Loucy (cell line): Measurements from ENCODE around the gene HUWE1.
"Not testable (repeated sequence)": the region's sequence is repeated elsewhere in the genome, so short reads cannot be mapped to it uniquely, and the experiment has no call there.

Experiments
- H2AFZ ChIP-seq: fragments of 200-600 bp; sonication (generic); 2 replicates; pipeline ENCODE4 v1.6.0; 2016; ENCODE audit warnings: antibody characterized with exemption, mild to moderate bottlenecking, low read length, moderate library complexity
- H3F3A ChIP-seq: fragments of 200-600 bp; 2 replicates; pipeline ENCODE4 v1.6.0; 2016; ENCODE audit warnings: antibody characterized with exemption, low read depth, mild to moderate bottlenecking
- H3K27me3 ChIP-seq: fragments of 200-600 bp; sonication (generic); 2 replicates; pipeline ENCODE4 v1.6.1; 2014; ENCODE audit warnings: low read length, mild to moderate bottlenecking; ENCODE audit not compliant: insufficient read depth, poor library complexity, severe bottlenecking
- H3K36me3 ChIP-seq: fragments of 200-600 bp; sonication (generic); 2 replicates; pipeline ENCODE4 v1.6.1; 2016; ENCODE audit warnings: low read length; ENCODE audit not compliant: insufficient read depth
- H3K4me1 ChIP-seq: fragments of 200-600 bp; sonication (generic); 2 replicates; pipeline ENCODE4 v1.5.1; 2014; ENCODE audit warnings: low read length, mild to moderate bottlenecking; ENCODE audit not compliant: insufficient read depth, poor library complexity, severe bottlenecking
- H3K4me2 ChIP-seq: fragments of 200-600 bp; sonication (generic); 2 replicates; pipeline ENCODE4 v1.6.0; 2014; ENCODE audit warnings: antibody characterized with exemption, low read length, low read depth, mild to moderate bottlenecking; ENCODE audit not compliant: poor library complexity, severe bottlenecking
- H3K4me3 ChIP-seq: fragments of 200-600 bp; sonication (generic); 2 replicates; pipeline ENCODE4 v1.5.1; 2014; ENCODE audit warnings: low read length, mild to moderate bottlenecking, mixed read lengths; ENCODE audit not compliant: poor library complexity, severe bottlenecking
- H3K79me2 ChIP-seq: fragments of 200-600 bp; sonication (generic); 2 replicates; pipeline ENCODE4 v1.6.1; 2014; ENCODE audit warnings: low read length; ENCODE audit not compliant: insufficient read depth
- H3K9ac ChIP-seq: fragments of 200-600 bp; sonication (generic); 2 replicates; pipeline ENCODE4 v1.6.0; 2014; ENCODE audit warnings: mild to moderate bottlenecking, low read depth, low read length, moderate library complexity; ENCODE audit not compliant: poor library complexity, severe bottlenecking
- H3K9me2 ChIP-seq: fragments of 200-600 bp; sonication (generic); replicated peaks from 2 replicates; pipeline ENCODE4 v1.6.1; 2016; ENCODE audit warnings: low read depth, low read length, mixed read lengths
- H3K9me3 ChIP-seq: fragments of 200-600 bp; sonication (generic); 2 replicates; pipeline ENCODE4 v1.6.1; 2014; ENCODE audit warnings: mild to moderate bottlenecking, antibody characterized with exemption, low read length, low read depth; ENCODE audit not compliant: insufficient read depth
- H4K20me1 ChIP-seq: fragments of 200-600 bp; sonication (generic); 2 replicates; pipeline ENCODE4 v1.6.0; 2014; ENCODE audit warnings: antibody characterized with exemption, low read length, mild to moderate bottlenecking; ENCODE audit not compliant: insufficient read depth, poor library complexity, severe bottlenecking
- CTCF ChIP-seq: fragments of 200-600 bp; sonication (generic); conservative IDR thresholded peaks from 2 replicates; pipeline ENCODE4 v1.5.1; 2014; ENCODE audit warnings: mild to moderate bottlenecking, antibody characterized with exemption, low read length
- EZH2phosphoT487 ChIP-seq: fragments of 200-600 bp; IDR thresholded peaks from 2 replicates; pipeline ENCODE4 v1.6.1; 2018; ENCODE audit warnings: antibody characterized with exemption, mild to moderate bottlenecking, moderate library complexity, borderline replicate concordance

HUWE1 gene

GRCh38 chrX:53547668-53548067 is 138.9 kb downstream of the HUWE1 start:
- H4K20me1 ChIP-seq: no peaks in the 10 kb centered on the region
- H3K27me3 ChIP-seq: no peaks in the 10 kb centered on the region
- no peak overlapping the region for H2AFZ ChIP-seq
- H3F3A ChIP-seq: no peaks in the 10 kb centered on the region
- H3K9me3 ChIP-seq: no peaks in the 10 kb centered on the region
- no peaks in the 10 kb centered on the region for H3K9me2 ChIP-seq
- H3K4me3 ChIP-seq: no peak overlapping the region
- no peak overlapping the region for H3K4me2 ChIP-seq
- TF ChIP-seq EZH2phosphoT487: no peak
- TF ChIP-seq CTCF: no peak
- no peaks in the 10 kb centered on the region for H3K79me2 ChIP-seq
- peaks cover 97% of the 10 kb centered on the region; the same call in 1 of the 2 replicates for H3K36me3 ChIP-seq
- H3K9ac ChIP-seq: no peak overlapping the region
- H3K4me1 ChIP-seq: no peaks in the 10 kb centered on the region

GRCh38 chrX:53544936-53545335 is 141.6 kb downstream of the HUWE1 start:
- Histone ChIP-seq H3K4me3 (no peak overlapping the region), H3K9me3 (no peaks in the 10 kb centered on the region), H3K36me3 (peaks cover 83% of the 10 kb centered on the region), H2AFZ (no peak overlapping the region), H4K20me1 (no peaks in the 10 kb centered on the region), H3K9me2 (no peaks in the 10 kb centered on the region), H3K4me1 (no peaks in the 10 kb centered on the region), H3K27me3 (no peaks in the 10 kb centered on the region), H3F3A (no peaks in the 10 kb centered on the region), H3K79me2 (no peaks in the 10 kb centered on the region), H3K4me2 (no peak overlapping the region), H3K9ac (no peak overlapping the region)
- TF ChIP-seq CTCF (no peak), EZH2phosphoT487 (no peak)

- no peaks in the 10 kb centered on the region for H3F3A ChIP-seq
- H3K27me3 ChIP-seq: no peaks in the 10 kb centered on the region
- H3K36me3 ChIP-seq: peaks cover 81% of the 10 kb centered on the region
- H3K79me2 ChIP-seq: no peaks in the 10 kb centered on the region
- H3K9ac ChIP-seq: no peak overlapping the region
- H3K4me1 ChIP-seq: no peaks in the 10 kb centered on the region
- H3K9me2 ChIP-seq: no peaks in the 10 kb centered on the region
- TF ChIP-seq EZH2phosphoT487 (no peak), CTCF (no peak)
- no peak overlapping the region for H3K4me3 ChIP-seq
- H4K20me1 ChIP-seq: no peaks in the 10 kb centered on the region
- no peaks in the 10 kb centered on the region for H3K9me3 ChIP-seq
- H2AFZ ChIP-seq: no peak overlapping the region
- no peak overlapping the region for H3K4me2 ChIP-seq
Measured at GRCh38 chrX:53538781-53539180, 147.7 kb downstream of the HUWE1 start.

- not testable (repeated sequence) for H3K4me3 ChIP-seq
Measured at GRCh38 chrX:53531255-53531966, 155.1 kb downstream of the HUWE1 start.

More at GRCh38 chrX:53531255-53531966, 155.1 kb downstream of the HUWE1 start:
- H3K9ac ChIP-seq, H3K27me3 ChIP-seq, H3K4me1 ChIP-seq, H3K9me3 ChIP-seq, H3K79me2 ChIP-seq, H4K20me1 ChIP-seq, H3K9me2 ChIP-seq, H3K4me2 ChIP-seq, H3F3A ChIP-seq, H2AFZ ChIP-seq: not testable (repeated sequence)
- peaks cover 33% of the 10 kb centered on the region; the same call in 1 of the 2 replicates for H3K36me3 ChIP-seq
